Anterior cingulate cortex (tissue), 58 donors: ENCODE measurements around the gene ACOT8.
A peak's percentile ranks its signal among the peaks of the same experiment; 100 is the strongest.
"Not testable (repeated sequence)": the region's sequence is repeated elsewhere in the genome, so short reads cannot be mapped to it uniquely, and the experiment has no call there.

Experiments
- DNase-seq, 58 donors: peaks; one replicate each; lab custom pipeline; 2025; lab: John Stamatoyannopoulos, UW

Gene ACOT8

GRCh38 chr20:45857114-45857881, at the start of gene ACOT8, which contains the start of gene ZSWIM3:
TSS of gene ACOT8 (minus strand) at chr20:45857392. CDS start at chr20:45857315, 77 bp downstream.
TSS of gene ZSWIM3 (plus strand) at chr20:45857614. CDS start at chr20:45857826, 212 bp downstream.
- DNase-seq: peak; percentile 45 to 99 (median 92)

- DNase-seq: no peak
These were observed 48.4 kb upstream of the ACOT8 start for GRCh38 chr20:45905505-45906079.

- no peak for DNase-seq
These were observed 47.7 kb upstream of the ACOT8 start for GRCh38 chr20:45904583-45905504.

- DNase-seq: no peak
These were observed 45.1 kb upstream of the ACOT8 start for GRCh38 chr20:45902199-45902701.

GRCh38 chr20:45901332-45901731, 44.1 kb upstream of the ACOT8 start:
- not testable (repeated sequence) for DNase-seq

GRCh38 chr20:45899046-45899835, 42.0 kb upstream of the ACOT8 start:
- DNase-seq: no peak

GRCh38 chr20:45898285-45898684, 41.1 kb upstream of the ACOT8 start:
- DNase-seq: no peak

GRCh38 chr20:45897692-45898091, 40.5 kb upstream of the ACOT8 start:
- no peak for DNase-seq

- no peak for DNase-seq
These were observed 40.1 kb upstream of the ACOT8 start for GRCh38 chr20:45897289-45897688.

GRCh38 chr20:45896641-45897161, 39.5 kb upstream of the ACOT8 start:
- DNase-seq: no peak

- no peak for DNase-seq
These were observed 37.6 kb upstream of the ACOT8 start for GRCh38 chr20:45894797-45895196.

- no peak for DNase-seq
These were observed 36.6 kb upstream of the ACOT8 start for GRCh38 chr20:45893831-45894230.

- no peak for DNase-seq
These were observed 35.8 kb upstream of the ACOT8 start for GRCh38 chr20:45892828-45893500.

GRCh38 chr20:45892049-45892825, 35.0 kb upstream of the ACOT8 start:
- peak in 1 of 58 donors; percentile 8 for DNase-seq

GRCh38 chr20:45890985-45891983, 34.1 kb upstream of the ACOT8 start, which contains the start of the genes CTSA and NEURL2:
TSS of gene CTSA (plus strand) at chr20:45891335. CDS start at chr20:45891569, 234 bp downstream.
TSS of gene NEURL2 (minus strand) at chr20:45891208. CDS start at chr20:45890991, 217 bp downstream.
- peak; percentile 31 to 95 (median 86) for DNase-seq

- peak in 53 of 58 donors; percentile 8 to 74 (median 49) for DNase-seq
These were observed 33.1 kb upstream of the ACOT8 start for GRCh38 chr20:45890077-45890984.
